Measurements from ENCODE around the gene BBS9.

- TF ChIP-seq CTCF (IDR thresholded peaks at IDR 0.05) (no peak), POLR2AphosphoS5 (IDR thresholded peaks at IDR 0.05; ENCODE audit: insufficient read depth in 1 of 2, low read depth in 1 of 2) (no peak)
Observed at GRCh38 chr7:33578166-33578565, 448.8 kb downstream of the BBS9 start.
